GM12878 (cell line): ENCODE data around the gene FOXP4. TPM values are rescaled to one million over a fixed set of nuclear protein-coding genes. Genes with fewer than 3 reads are reported as not detected.
A peak's percentile ranks its signal among the peaks of the same experiment; 100 is the strongest.

Experiments used
- ATAC-seq: fragments of 200-7000 bp; cut with Tn5 transposase; 3 replicates; pipeline ENCODE4 v1.9.1; 2020; ENCODE audit warnings: mild to moderate bottlenecking, moderate library complexity
- BruUV-seq: library from RNA; stranded (reverse); fragments of 400-500 nt; replicated peaks from 2 replicates; lab custom pipeline; 2021; lab: Mats Ljungman, UMichigan
- CTCF ChIA-PET: fragments of 300-600 bp; sonication (Branson Sonifier 250); formaldehyde crosslinking; extraction: SDS; loops from one replicate; lab custom pipeline; 2021; ENCODE audit warnings: inconsistent platforms; lab: Yijun Ruan, JAX
- POLR2A ChIA-PET: fragments of 350-600 bp; formaldehyde crosslinking; extraction: SDS; loops from one replicate; lab custom pipeline; 2021; ENCODE audit warnings: inconsistent platforms; lab: Charles Lee
- RAD21 ChIA-PET: fragments of 300-600 bp; sonication (Branson Sonifier 250); formaldehyde crosslinking; loops from one replicate; lab custom pipeline; 2023; ENCODE audit warnings: antibody characterized with exemption; ENCODE audit not compliant: unreplicated experiment; lab: Charles Lee
- SMC1A ChIA-PET: fragments of 300-600 bp; sonication (Branson Sonifier 250); formaldehyde crosslinking; loops from one replicate; lab custom pipeline; 2023; ENCODE audit not compliant: unreplicated experiment, uncharacterized antibody; lab: Charles Lee
- DNase-seq: peaks from one replicate; pipeline ENCODE4 v3.0.0-alpha.2; 2011; ENCODE audit warnings: low read depth, low spot score
- FAIRE-seq: peaks from 3 replicates; lab custom pipeline; 2011; peaks lifted over from hg19 to GRCh38; lab: Jason Lieb, UNC
- H2AFZ ChIP-seq: 2 replicates; pipeline ENCODE4 v1.6.0; 2011; ENCODE audit warnings: low read depth, low read length, control low read depth; ENCODE audit not compliant: control insufficient read depth
- H3K27ac ChIP-seq: 2 replicates; pipeline ENCODE4 v1.5.1; 2011; ENCODE audit warnings: control low read depth; ENCODE audit not compliant: control insufficient read depth, insufficient read depth
- H3K27me3 ChIP-seq, 2 experiments: replicated peaks in 1 of 2; 2 replicates each; pipeline versions ENCODE4 v1.6.0 to v1.6.1; 2011; ENCODE audit warnings: low read length in 1 of 2; ENCODE audit not compliant: control insufficient read depth in 2 of 2, insufficient read depth in 2 of 2
- H3K36me3 ChIP-seq, 2 experiments: 2 replicates each; pipeline ENCODE4 v1.5.1; 2011; ENCODE audit warnings: low read length in 1 of 2; ENCODE audit not compliant: control insufficient read depth in 2 of 2, insufficient read depth in 2 of 2
- H3K4me1 ChIP-seq: 2 replicates; pipeline ENCODE4 v1.6.1; 2011; ENCODE audit warnings: mild to moderate bottlenecking, low read length, moderate library complexity, mixed read lengths; ENCODE audit not compliant: control insufficient read depth, insufficient read depth
- H3K4me2 ChIP-seq: 2 replicates; pipeline ENCODE4 v1.6.0; 2011; ENCODE audit warnings: control low read depth; ENCODE audit not compliant: control insufficient read depth, insufficient read depth
- H3K4me3 ChIP-seq: fragments of 200-600 bp; sonication (generic); 2 replicates; pipeline ENCODE4 v1.5.1; 2016
- H3K79me2 ChIP-seq: 2 replicates; pipeline ENCODE4 v1.6.0; 2011; ENCODE audit warnings: low read length; ENCODE audit not compliant: control insufficient read depth, insufficient read depth
- H3K9ac ChIP-seq: 2 replicates; pipeline ENCODE4 v1.8.0; 2011; ENCODE audit warnings: low read length, control low read depth, mixed read lengths; ENCODE audit not compliant: control insufficient read depth, insufficient read depth
- H3K9me3 ChIP-seq: replicated peaks from 3 replicates; pipeline ENCODE4 v1.5.1; 2011; ENCODE audit warnings: mild to moderate bottlenecking, low read length; ENCODE audit not compliant: control insufficient read depth, insufficient read depth
- H4K20me1 ChIP-seq: 2 replicates; pipeline ENCODE4 v1.6.0; 2011; ENCODE audit not compliant: control insufficient read depth, insufficient read depth
- CBX5 ChIP-seq: sonication (generic); IDR thresholded peaks from 2 replicates; pipeline ENCODE4 v1.6.1; 2016; ENCODE audit warnings: low read depth, moderate library complexity, mild to moderate bottlenecking, inconsistent platforms
- PML ChIP-seq: IDR thresholded peaks from 2 replicates; pipeline ENCODE4 v1.6.1; 2012; ENCODE audit warnings: low read length, inconsistent platforms
- SKIL ChIP-seq: fragments of 450-650 bp; IDR thresholded peaks from 2 replicates; pipeline ENCODE4 v1.6.1; 2017; ENCODE audit warnings: mild to moderate bottlenecking, low read depth, inconsistent platforms; ENCODE audit not compliant: poor library complexity, severe bottlenecking
- ZBTB33 ChIP-seq: fragments of 450-650 bp; IDR thresholded peaks from 2 replicates; pipeline ENCODE4 v1.6.1; 2017; ENCODE audit warnings: mild to moderate bottlenecking
- ZBTB40 ChIP-seq: fragments of 450-650 bp; IDR thresholded peaks from 2 replicates; pipeline ENCODE4 v1.6.1; 2016; ENCODE audit warnings: mild to moderate bottlenecking, moderate library complexity, borderline replicate concordance
- WGBS: methylation state at CpG from one replicate; pipeline ENCODE4 v1.1.6; 2016; ENCODE audit warnings: low lambda C conversion rate; ENCODE audit not compliant: insufficient replicate concordance, insufficient coverage; ENCODE audit errors: missing lambda C conversion rate; 5-methylcytosine and 5-hydroxymethylcytosine counted together
- in situ Hi-C: fragments of 300-500 bp; cut with MboI; formaldehyde crosslinking; loops from 9 replicates; pipeline ENCODE4 v1.14.3; 2018; ENCODE audit warnings: mixed read lengths
- intact Hi-C: fragments of 100-400 bp; cut with micrococcal nuclease; formaldehyde crosslinking; loops from one replicate; pipeline ENCODE4 v1.14.2; 2022; ENCODE audit not compliant: unreplicated experiment
- polyA plus RNA-seq, 11 experiments: library from polyadenylated mRNA; depleted of rRNA in 4 of 11; unstranded in 6 of 11; stranded (reverse) in 5 of 11; fragments of >200 nt; fragmentation: Nextera tagmentation in 4 of 11; fragmentation: Illumina TruSeq in 1 of 11; extraction: Ambion mirVana in 4 of 11; extraction: Trizol in 1 of 11; gene quantifications; 1 replicate in 1 of 11; 2 replicates in 10 of 11; pipeline versions ENCODE4 v1.2.1 to v1.2.3, GENCODE V29; 2011 to 2016; ENCODE audit warnings: inconsistent platforms in 2 of 11, missing spikeins in 2 of 11, low read depth in 1 of 11
- total RNA-seq, 4 experiments: library from RNA; depleted of rRNA in 3 of 4; stranded (reverse); fragments of >200 nt in 3 of 4; fragmentation: Illumina TruSeq in 1 of 4; extraction: Trizol in 1 of 4; gene quantifications; 2 replicates each; pipeline versions ENCODE4 v1.2.1 to v1.2.3, GENCODE V29; 2013 to 2021

Gene FOXP4
- total and polyA plus RNA-seq, 10 of the 15 experiments (the other 5 are each of a cell fraction or from before 2014, with no cell fraction given) = 0.31 to 46.1 (median 2.3) TPM

- TF ChIP-seq PML (no peak), CBX5 (no peak), ZBTB40 (no peak)
- TF ChIP-seq, all 136 proteins: peak for 0
Measured at GRCh38 chr6:41621367-41621766, 75.2 kb downstream of the FOXP4 start (continued).

- H3K9ac ChIP-seq = no peak overlapping the region
- ChIA-PET SMC1A (no interaction called here), CTCF (no interaction called here), POLR2A (no interaction called here), RAD21 (no interaction called here)
- no peaks in the 10 kb centered on the region for H4K20me1 ChIP-seq
- DNase-seq (no peak), ATAC-seq (no peak), FAIRE-seq (no peak)
- no peak overlapping the region; the same call in 1 of the 2 replicates for H2AFZ ChIP-seq
- H3K4me1 ChIP-seq = peaks cover 6% of the 10 kb centered on the region
- peak overlapping the region; percentile 41; the same call in 1 of the 2 replicates for H3K4me2 ChIP-seq
- intact Hi-C loops = no loop called here
- H3K4me3 ChIP-seq = no peak overlapping the region
- TF ChIP-seq SKIL (no peak), ZBTB33 (no peak)
- no peaks in the 10 kb centered on the region; the same call in 2 of the 3 replicates for H3K9me3 ChIP-seq
- no peaks in the 10 kb centered on the region for H3K79me2 ChIP-seq
- H3K27me3 ChIP-seq = no peaks in the 10 kb centered on the region; a peak in 1 of 4 replicates
- BruUV-seq = no TSS peak
- in situ Hi-C loops = no loop called here
- 0% methylated on average over 2 of the region's 2 CpGs for WGBS
- H3K27ac ChIP-seq = no peak overlapping the region
- no peaks in the 10 kb centered on the region for H3K36me3 ChIP-seq
Measured at GRCh38 chr6:41621802-41622201, 75.6 kb downstream of the FOXP4 start.
